ENCODE measurements around the gene PDLIM5. TPM values are rescaled to one million over a fixed set of nuclear protein-coding genes. Genes with fewer than 3 reads are reported as not detected.

PDLIM5 gene
- total and polyA plus RNA-seq, 2 of the 8 experiments (the other 6 are each of a cell fraction or from before 2014, with no cell fraction given): 37.3 to 62.1 TPM

DNA sequence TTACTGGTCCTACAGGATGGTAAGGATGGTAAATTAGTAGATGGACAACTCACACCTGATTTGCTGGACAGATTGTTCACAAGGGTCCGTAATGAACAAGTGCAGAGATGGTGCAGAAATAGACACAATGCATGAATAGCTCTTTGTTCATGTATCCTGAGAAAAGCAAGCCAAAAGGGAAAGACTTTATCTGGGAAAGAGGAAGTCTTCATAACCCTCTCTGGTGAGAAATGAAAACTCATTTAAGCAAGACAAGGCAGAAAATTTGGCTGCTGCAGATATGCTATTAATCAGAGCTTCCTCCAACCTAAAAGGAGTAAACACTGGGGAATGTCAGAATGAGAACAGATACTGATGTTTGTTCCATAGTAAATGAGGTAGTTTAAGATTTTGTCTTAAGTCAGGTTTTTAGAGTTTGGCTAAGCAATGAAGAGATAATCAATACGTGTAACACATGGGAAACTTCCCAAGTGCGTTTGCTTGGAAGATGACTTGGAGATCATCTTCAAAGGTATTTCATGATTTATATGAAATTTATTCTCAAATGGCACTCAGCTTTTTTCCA, 153.6 kb downstream of the PDLIM5 start:
- H3K23me2 ChIP-seq (ENCODE audit: low read depth, low read length): no peaks in the 10 kb centered on the region
- H2AFZ ChIP-seq (ENCODE audit: low read length): no peak overlapping the region
- H3K9me3 ChIP-seq (ENCODE audit: insufficient read depth in 2 of 2, low read depth in 1 of 2, low read length in 1 of 2): no peaks in the 10 kb centered on the region
- no peak overlapping the region for H2BK12ac ChIP-seq (ENCODE audit: low read depth, low read length)
- H3K14ac ChIP-seq (ENCODE audit: insufficient read length): no peak overlapping the region
- H3K36me3 ChIP-seq (ENCODE audit: control insufficient read depth in 2 of 4, insufficient read depth in 4 of 4, low read length in 3 of 4): no peaks in the 10 kb centered on the region
- POLR2A ChIA-PET (ENCODE audit: partially characterized antibody): no interaction called here
- CTCF ChIA-PET (ENCODE audit: partially characterized antibody): interaction anchor here (0.6 kb wide), 2 partner anchors 266 to 543 kb away, joined by 3 read pairs; no protein-coding TSS in a partner anchor
- H2AK5ac ChIP-seq (ENCODE audit: low read depth, low read length): no peak overlapping the region
- no peak overlapping the region for H3K56ac ChIP-seq (replicated peaks; ENCODE audit: insufficient read length, low read depth, low read length)
- H3K79me2 ChIP-seq (ENCODE audit: control insufficient read depth in 1 of 2, insufficient read depth in 2 of 2, low read length in 2 of 2): no peaks in the 10 kb centered on the region
- H3K27me3 ChIP-seq (replicated peaks in 1 of 4; ENCODE audit: control insufficient read depth in 3 of 4, extremely low read depth in 1 of 4, insufficient read depth in 3 of 4, low read length in 3 of 4): no peaks in the 10 kb centered on the region
- no peak overlapping the region for H4K91ac ChIP-seq (replicated peaks; ENCODE audit: insufficient read length, low read length)
- no peak overlapping the region for H2BK20ac ChIP-seq (ENCODE audit: low read length)
- H3K4me1 ChIP-seq (replicated peaks in 1 of 4; ENCODE audit: control insufficient read depth in 3 of 4, insufficient read depth in 4 of 4, low read length in 3 of 4): no peaks in the 10 kb centered on the region
- H4K8ac ChIP-seq (ENCODE audit: extremely low read depth, insufficient read depth, low read length): no peak overlapping the region
- DNase-seq (ENCODE audit: low read depth in 1 of 2, low spot score in 2 of 2) (no peak), FAIRE-seq (no peak)
- H3K79me1 ChIP-seq (ENCODE audit: low read depth, low read length): no peaks in the 10 kb centered on the region
- H3K18ac ChIP-seq (ENCODE audit: extremely low read depth, low read length): no peak overlapping the region
- no peak overlapping the region for H2BK120ac ChIP-seq (replicated peaks; ENCODE audit: low read depth, low read length)
- H4K5ac ChIP-seq (ENCODE audit: insufficient read length, low read depth, low read length): no peak overlapping the region
- no peaks in the 10 kb centered on the region for H4K20me1 ChIP-seq (replicated peaks in 1 of 2; ENCODE audit: control insufficient read depth in 1 of 2, insufficient read depth in 2 of 2, low read length in 2 of 2)
- H3K4me2 ChIP-seq (ENCODE audit: insufficient read depth in 1 of 2, low read depth in 2 of 2, low read length in 2 of 2): no peak overlapping the region
- no peak overlapping the region for H2BK5ac ChIP-seq (ENCODE audit: low read depth, low read length)
- no peak overlapping the region for H3K23ac ChIP-seq (ENCODE audit: insufficient read length)
- H3K4me3 ChIP-seq (ENCODE audit: extremely low read depth in 1 of 4, insufficient read depth in 2 of 4, low read depth in 3 of 4, low read length in 4 of 4): no peak overlapping the region
- no peak overlapping the region for H2BK15ac ChIP-seq (ENCODE audit: low read length)
- WGBS, 2 experiments (ENCODE audit: extremely low coverage in 1 of 2, insufficient coverage in 1 of 2, insufficient read length in 1 of 2, insufficient replicate concordance in 2 of 2, low coverage in 1 of 2, low lambda C conversion rate in 2 of 2, missing lambda C conversion rate in 1 of 2): 97% methylated on average over 3 of the region's 3 CpGs; no CpG with 5 or more reads in 1 of the 2 experiments
- no peak overlapping the region for H3K4ac ChIP-seq (replicated peaks; ENCODE audit: insufficient read length, low read depth, low read length)
- no peak overlapping the region for H3K9ac ChIP-seq (replicated peaks in 1 of 4; ENCODE audit: extremely low read depth in 1 of 4, low read depth in 3 of 4, low read length in 3 of 4)
- H3K27ac ChIP-seq (ENCODE audit: low read depth, low read length): no peak overlapping the region
- TF ChIP-seq CTBP2 (IDR thresholded peaks at IDR 0.05; ENCODE audit: borderline replicate concordance, insufficient read depth, insufficient read length, low read length) (no peak), USF2 (IDR thresholded peaks at IDR 0.05; ENCODE audit: low read length) (no peak), POLR2A (IDR thresholded peaks at IDR 0.05; ENCODE audit: control extremely low read depth in 1 of 2, low read depth in 2 of 2, low read length in 2 of 2) (no peak), SRF (IDR thresholded peaks at IDR 0.05; ENCODE audit: low read depth, low read length) (no peak), JUND (IDR thresholded peaks at IDR 0.05; ENCODE audit: low read length) (no peak), SUZ12 (IDR thresholded peaks at IDR 0.05; ENCODE audit: low read length) (no peak), E2F6 (IDR thresholded peaks at IDR 0.05) (no peak), CBX5 (IDR thresholded peaks at IDR 0.05; ENCODE audit: low read depth, low read length) (no peak), TAF7 (optimal IDR thresholded peaks at IDR 0.05; ENCODE audit: borderline replicate concordance, low read depth, low read length) (no peak), CHD2 (IDR thresholded peaks at IDR 0.05; ENCODE audit: low read length) (no peak), RBBP5 (IDR thresholded peaks at IDR 0.05; ENCODE audit: borderline replicate concordance, low read depth, low read length) (no peak), RNF2 (IDR thresholded peaks at IDR 0.05; ENCODE audit: borderline replicate concordance, low read depth, low read length, missing control alignments, poor library complexity, severe bottlenecking) (no peak)

Measured in H1 (cell line).